ENCODE data around the gene CFAP298. TPM values are rescaled to one million over a fixed set of nuclear protein-coding genes. Genes with fewer than 3 reads are reported as not detected.

The CFAP298 gene
- total and polyA plus RNA-seq, 11 donors, result 14.2 to 36.0 (median 20.8) TPM

GRCh38 chr21:32560896-32561295 lies 51.3 kb downstream of the CFAP298 start:
- H3K9me3 ChIP-seq, result peaks cover 0 to 17% (median 2%) of the 10 kb centered on the region in 12 donors
- intact Hi-C loops (cut with DNase I), result loop anchor here in 5 of 10 donors (5.0 to 10.0 kb wide), 4 partner anchors 34 to 86 kb away; no protein-coding TSS in a partner anchor
- WGBS, 4 donors, result 97 to 100% (median 98%) methylated on average over 3 of the region's 3 CpGs
- DNase-seq (no peak), ATAC-seq (no peak)
- H3K27me3 ChIP-seq, result no peaks in the 10 kb centered on the region
- H3K27ac ChIP-seq, result no peak overlapping the region
- no peaks in the 10 kb centered on the region for H3K36me3 ChIP-seq
- TF ChIP-seq POLR2A (IDR thresholded peaks at IDR 0.05) (no peak), CTCF (IDR thresholded peaks at IDR 0.05) (no peak)
- peaks cover 0 to 11% (median 1%) of the 10 kb centered on the region in 12 donors for H3K4me1 ChIP-seq
- no peak overlapping the region for H3K4me3 ChIP-seq

- H3K27ac ChIP-seq, result no peak overlapping the region
- no peaks in the 10 kb centered on the region for H3K9me3 ChIP-seq
- no peaks in the 10 kb centered on the region for H3K36me3 ChIP-seq
- ATAC-seq, result no peak
- 89 to 95% (median 93%) methylated on average over 6 of the region's 6 CpGs for WGBS, 4 donors
- H3K4me1 ChIP-seq, result peaks cover 0 to 23% (median 5%) of the 10 kb centered on the region in 12 donors
- TF ChIP-seq CTCF (IDR thresholded peaks at IDR 0.05) (no peak), POLR2A (IDR thresholded peaks at IDR 0.05) (no peak)
- DNase-seq, result no peak
- intact Hi-C loops (cut with DNase I), result loop anchor here in 1 of 10 donors (5.0 kb wide), 1 partner anchor 37 kb away; no protein-coding TSS in a partner anchor
- no peaks in the 10 kb centered on the region for H3K27me3 ChIP-seq
- no peak overlapping the region for H3K4me3 ChIP-seq
Measured at GRCh38 chr21:32559006-32559610, 53.1 kb downstream of the CFAP298 start.

GRCh38 chr21:32558106-32558505 lies 54.1 kb downstream of the CFAP298 start:
- peaks cover 0 to 25% (median 5%) of the 10 kb centered on the region in 12 donors for H3K4me1 ChIP-seq
- H3K4me3 ChIP-seq, result no peak overlapping the region
- intact Hi-C loops (cut with DNase I), result loop anchor here in 1 of 10 donors (5.0 kb wide), 1 partner anchor 36 kb away; no protein-coding TSS in a partner anchor
- 87 to 90% (median 89%) methylated on average over 3 of the region's 3 CpGs for WGBS, 4 donors
- no peaks in the 10 kb centered on the region for H3K27me3 ChIP-seq
- DNase-seq, result no peak
- H3K9me3 ChIP-seq, result no peaks in the 10 kb centered on the region
- no peaks in the 10 kb centered on the region for H3K36me3 ChIP-seq
- TF ChIP-seq POLR2A (IDR thresholded peaks at IDR 0.05) (no peak), CTCF (IDR thresholded peaks at IDR 0.05) (no peak)
- no peak overlapping the region for H3K27ac ChIP-seq
- no peak for ATAC-seq

- intact Hi-C loops (cut with DNase I), result loop anchor here in 1 of 10 donors (5.0 kb wide), 1 partner anchor 33 kb away; no protein-coding TSS in a partner anchor
- Histone ChIP-seq H3K4me1 (peaks cover 0 to 14% (median 1%) of the 10 kb centered on the region in 12 donors), H3K36me3 (no peaks in the 10 kb centered on the region), H3K27me3 (no peaks in the 10 kb centered on the region), H3K9me3 (no peaks in the 10 kb centered on the region), H3K4me3 (no peak overlapping the region), H3K27ac (peak overlapping the region in 3 of 12 donors; percentile 22 to 63 (median 62))
- DNase-seq (no peak), ATAC-seq (peak in 1 of 4 donors; percentile 53)
- WGBS, 4 donors, result 67 to 88% (median 73%) methylated on average over 4 of the region's 4 CpGs
- TF ChIP-seq POLR2A (IDR thresholded peaks at IDR 0.05), result no peak
- TF ChIP-seq CTCF (IDR thresholded peaks at IDR 0.05), result no peak
Measured at GRCh38 chr21:32554832-32555638, 57.1 kb downstream of the CFAP298 start.
